Endothelial cell of umbilical vein (primary cell): ENCODE data around the gene SLC5A5.

Source experiments
- EZH2 ChIP-seq: IDR thresholded peaks from 2 replicates; pipeline ENCODE4 v1.6.1; 2012; ENCODE audit warnings: borderline replicate concordance, low read depth, mild to moderate bottlenecking, moderate library complexity, low read length, inconsistent platforms; ENCODE audit not compliant: severe bottlenecking
- POLR2A ChIP-seq: IDR thresholded peaks from 2 replicates; pipeline ENCODE4 v1.6.1; 2012; ENCODE audit warnings: low read depth, mild to moderate bottlenecking, control low read depth, low read length
- TF ChIP-seq, protein P1 (sequence below), 2 donors: IDR thresholded peaks; 1 replicate in 1 of 2; 2 replicates in 1 of 2; pipeline ENCODE4 v1.5.1; 2011; ENCODE audit warnings: low read length in 2 of 2, mild to moderate bottlenecking in 2 of 2, moderate library complexity in 2 of 2, control low read depth in 1 of 2, inconsistent platforms in 1 of 2, low read depth in 1 of 2; ENCODE audit not compliant: insufficient read depth in 1 of 2; ENCODE audit errors: extremely low read depth in 1 of 2
- TF ChIP-seq, protein P2 (sequence below): IDR thresholded peaks from 2 replicates; pipeline ENCODE4 v1.6.1; 2011; ENCODE audit not compliant: insufficient read depth, insufficient read length

DNA sequence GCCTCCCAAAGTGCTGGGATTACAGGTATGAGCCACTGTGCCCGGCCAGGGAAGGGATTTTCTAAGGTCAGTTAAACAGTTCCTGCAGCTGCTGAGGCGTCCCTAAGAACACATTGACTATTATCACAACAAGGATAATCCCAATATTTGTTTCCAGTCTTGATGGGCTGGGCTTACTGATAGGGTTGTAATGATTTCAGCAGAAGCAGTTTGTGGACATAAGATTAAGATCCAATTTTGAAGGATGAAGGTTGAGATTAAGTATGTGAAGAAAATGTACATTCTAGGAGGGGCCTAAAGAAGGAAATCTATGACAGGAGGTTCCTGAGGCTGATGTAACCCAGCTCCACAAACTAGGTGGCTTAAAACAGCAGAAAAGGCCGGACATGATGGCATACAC, 50.4 kb downstream of the SLC5A5 start:
- TF ChIP-seq POLR2A (no peak), EZH2 (no peak)
- TF ChIP-seq, protein P1, sequence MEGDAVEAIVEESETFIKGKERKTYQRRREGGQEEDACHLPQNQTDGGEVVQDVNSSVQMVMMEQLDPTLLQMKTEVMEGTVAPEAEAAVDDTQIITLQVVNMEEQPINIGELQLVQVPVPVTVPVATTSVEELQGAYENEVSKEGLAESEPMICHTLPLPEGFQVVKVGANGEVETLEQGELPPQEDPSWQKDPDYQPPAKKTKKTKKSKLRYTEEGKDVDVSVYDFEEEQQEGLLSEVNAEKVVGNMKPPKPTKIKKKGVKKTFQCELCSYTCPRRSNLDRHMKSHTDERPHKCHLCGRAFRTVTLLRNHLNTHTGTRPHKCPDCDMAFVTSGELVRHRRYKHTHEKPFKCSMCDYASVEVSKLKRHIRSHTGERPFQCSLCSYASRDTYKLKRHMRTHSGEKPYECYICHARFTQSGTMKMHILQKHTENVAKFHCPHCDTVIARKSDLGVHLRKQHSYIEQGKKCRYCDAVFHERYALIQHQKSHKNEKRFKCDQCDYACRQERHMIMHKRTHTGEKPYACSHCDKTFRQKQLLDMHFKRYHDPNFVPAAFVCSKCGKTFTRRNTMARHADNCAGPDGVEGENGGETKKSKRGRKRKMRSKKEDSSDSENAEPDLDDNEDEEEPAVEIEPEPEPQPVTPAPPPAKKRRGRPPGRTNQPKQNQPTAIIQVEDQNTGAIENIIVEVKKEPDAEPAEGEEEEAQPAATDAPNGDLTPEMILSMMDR (IDR thresholded peaks at IDR 0.05; ENCODE audit: extremely low read depth in 1 of 2, insufficient read depth in 1 of 2, low read depth in 1 of 2, low read length in 2 of 2): no peak
- TF ChIP-seq, protein P2, sequence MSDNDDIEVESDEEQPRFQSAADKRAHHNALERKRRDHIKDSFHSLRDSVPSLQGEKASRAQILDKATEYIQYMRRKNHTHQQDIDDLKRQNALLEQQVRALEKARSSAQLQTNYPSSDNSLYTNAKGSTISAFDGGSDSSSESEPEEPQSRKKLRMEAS: no peak
